HG03469 (cell line): ENCODE measurements around the gene MLIP.
"Not testable (repeated sequence)": the region's sequence is repeated elsewhere in the genome, so short reads cannot be mapped to it uniquely, and the experiment has no call there.

Experiments
- ATAC-seq: cut with Tn5 transposase; IDR thresholded peaks from one replicate; pipeline ENCODE4 v1.9.1; 2021; ENCODE audit warnings: mild to moderate bottlenecking, moderate library complexity, moderate number of reproducible peaks; ENCODE audit not compliant: unreplicated experiment

The MLIP gene, protein sequence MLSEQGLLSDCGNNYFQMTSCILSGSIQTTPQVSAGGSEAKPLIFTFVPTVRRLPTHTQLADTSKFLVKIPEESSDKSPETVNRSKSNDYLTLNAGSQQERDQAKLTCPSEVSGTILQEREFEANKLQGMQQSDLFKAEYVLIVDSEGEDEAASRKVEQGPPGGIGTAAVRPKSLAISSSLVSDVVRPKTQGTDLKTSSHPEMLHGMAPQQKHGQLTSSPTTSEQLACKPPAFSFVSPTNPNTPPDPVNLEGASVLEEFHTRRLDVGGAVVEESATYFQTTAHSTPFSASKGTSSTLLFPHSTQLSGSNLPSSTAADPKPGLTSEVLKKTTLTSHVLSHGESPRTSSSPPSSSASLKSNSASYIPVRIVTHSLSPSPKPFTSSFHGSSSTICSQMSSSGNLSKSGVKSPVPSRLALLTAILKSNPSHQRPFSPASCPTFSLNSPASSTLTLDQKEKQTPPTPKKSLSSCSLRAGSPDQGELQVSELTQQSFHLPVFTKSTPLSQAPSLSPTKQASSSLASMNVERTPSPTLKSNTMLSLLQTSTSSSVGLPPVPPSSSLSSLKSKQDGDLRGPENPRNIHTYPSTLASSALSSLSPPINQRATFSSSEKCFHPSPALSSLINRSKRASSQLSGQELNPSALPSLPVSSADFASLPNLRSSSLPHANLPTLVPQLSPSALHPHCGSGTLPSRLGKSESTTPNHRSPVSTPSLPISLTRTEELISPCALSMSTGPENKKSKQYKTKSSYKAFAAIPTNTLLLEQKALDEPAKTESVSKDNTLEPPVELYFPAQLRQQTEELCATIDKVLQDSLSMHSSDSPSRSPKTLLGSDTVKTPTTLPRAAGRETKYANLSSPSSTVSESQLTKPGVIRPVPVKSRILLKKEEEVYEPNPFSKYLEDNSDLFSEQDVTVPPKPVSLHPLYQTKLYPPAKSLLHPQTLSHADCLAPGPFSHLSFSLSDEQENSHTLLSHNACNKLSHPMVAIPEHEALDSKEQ

GRCh38 chr6:54111341-54112045, at the start of gene MLIP:
Gene MLIP, plus strand, starts transcription at chr6:54111443. Its CDS starts 37 bp downstream, at chr6:54111480.
- no peak for ATAC-seq

DNA sequence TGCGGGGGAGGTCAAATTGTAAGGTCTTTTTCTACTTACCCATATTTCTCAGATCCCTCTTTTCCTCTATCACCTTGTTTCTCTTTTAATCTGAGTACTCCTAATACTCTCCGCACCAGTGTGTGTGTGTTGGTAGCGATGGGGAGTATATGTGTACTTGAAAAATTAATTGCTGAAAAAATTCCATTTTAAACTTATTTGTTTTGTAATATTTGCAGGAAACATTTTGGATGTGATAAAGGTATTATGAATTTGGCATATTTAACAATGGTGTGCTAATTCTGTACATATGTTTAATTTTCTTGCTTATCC, 48.1 kb upstream of the MLIP start:
- ATAC-seq = no peak

GRCh38 chr6:54068694-54069093, 42.5 kb upstream of the MLIP start:
- no peak for ATAC-seq

GRCh38 chr6:54070025-54070424, 41.2 kb upstream of the MLIP start:
- no peak for ATAC-seq

DNA sequence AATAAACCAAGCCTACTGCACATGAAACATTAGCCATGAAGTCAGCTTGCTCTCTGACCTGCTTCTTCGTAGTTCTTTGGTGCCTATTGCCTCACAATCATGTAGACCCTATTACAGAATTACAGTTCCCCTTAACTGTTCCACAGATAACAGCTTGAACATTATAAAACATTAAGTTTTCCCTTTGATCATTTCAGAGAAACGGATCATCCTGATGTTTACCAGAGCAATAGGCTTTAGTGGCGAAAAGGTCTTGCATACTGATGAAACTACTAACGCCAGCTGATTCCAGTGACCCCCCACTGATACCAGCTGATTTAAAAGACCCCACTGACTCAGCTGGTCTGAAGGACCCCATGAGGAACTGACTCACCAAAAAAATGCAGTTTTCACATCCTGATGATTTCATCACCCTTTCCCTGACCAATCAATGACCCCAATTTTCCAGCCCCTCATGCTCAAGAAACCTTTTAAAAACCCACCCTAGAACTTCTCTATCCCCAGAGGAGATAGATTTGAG, 39.4 kb upstream of the MLIP start:
- ATAC-seq = no peak

DNA sequence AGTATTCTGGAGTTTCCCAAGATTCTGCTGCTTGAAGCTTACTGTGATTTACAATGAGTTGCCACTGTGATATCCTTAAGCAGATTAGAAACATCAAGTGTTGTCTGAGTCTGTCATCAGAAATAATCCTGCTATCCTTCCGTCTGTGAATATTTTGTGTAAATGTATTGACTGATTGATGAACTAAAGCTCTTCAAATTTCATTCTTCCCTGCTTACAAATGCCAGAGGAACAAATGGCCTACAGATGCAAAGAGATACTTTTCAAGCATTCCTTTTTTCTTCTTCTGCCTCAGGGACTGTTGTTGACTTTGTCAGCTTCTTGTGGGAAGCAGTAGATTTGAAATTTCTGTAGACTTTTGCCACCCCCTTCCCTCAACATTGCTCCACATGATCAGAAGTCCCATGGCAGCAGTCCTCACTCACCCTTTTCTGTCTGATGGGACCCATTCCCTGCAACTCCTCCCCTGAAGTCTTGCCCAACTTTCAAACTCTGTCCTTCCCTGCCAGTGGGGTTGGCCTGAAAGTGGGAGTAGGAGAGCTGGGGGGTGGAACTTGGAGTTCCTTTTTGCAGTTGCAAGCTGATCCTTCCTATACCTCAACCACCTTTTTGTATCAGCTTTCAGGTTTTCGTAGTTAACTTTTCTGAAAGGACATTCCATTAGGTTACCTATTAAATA, 38.5 kb upstream of the MLIP start:
- ATAC-seq = no peak

DNA sequence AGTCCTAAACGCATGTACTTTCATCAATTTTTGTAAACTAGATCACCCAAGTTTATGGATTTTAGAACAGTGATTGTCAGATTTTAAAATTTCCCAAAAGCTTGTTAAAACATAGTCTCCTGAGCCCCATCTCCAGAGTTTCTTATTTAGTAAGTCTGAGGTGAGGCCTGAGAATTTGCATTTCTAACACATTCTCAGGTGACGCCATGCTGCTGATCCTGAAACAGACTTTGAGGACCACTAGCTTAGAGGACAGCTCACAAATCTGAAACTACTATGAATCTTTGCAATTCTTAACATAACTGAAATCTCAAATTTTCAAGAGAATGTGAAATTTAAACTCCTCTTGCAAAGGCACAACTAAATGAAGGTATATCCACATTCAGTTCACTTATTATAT, 37.8 kb upstream of the MLIP start:
- no peak for ATAC-seq

GRCh38 chr6:54074109-54074508, 37.1 kb upstream of the MLIP start:
- no peak for ATAC-seq

- ATAC-seq = no peak
Observed at GRCh38 chr6:54074578-54075195, 36.6 kb upstream of the MLIP start.

GRCh38 chr6:54076159-54076789, 35.0 kb upstream of the MLIP start:
- ATAC-seq = no peak

DNA sequence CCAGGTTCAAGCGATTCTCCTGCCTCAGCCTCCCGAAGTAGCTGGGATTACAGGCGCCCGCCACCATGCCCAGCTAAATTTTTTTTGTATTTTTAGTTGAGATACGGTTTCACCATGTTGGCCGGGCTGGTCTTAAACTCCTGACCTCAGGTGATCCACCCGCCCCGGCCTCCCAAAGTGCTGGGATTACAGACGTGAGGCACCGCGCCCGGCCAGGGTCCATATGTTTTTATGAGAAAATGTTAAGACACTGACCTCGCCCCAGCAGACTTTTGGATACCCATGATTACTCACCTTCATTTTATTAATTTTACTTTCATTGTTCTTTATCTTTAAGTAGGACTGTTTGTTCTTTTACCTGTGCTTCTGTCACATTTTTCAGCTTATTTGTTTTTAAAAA, 29.7 kb upstream of the MLIP start:
- ATAC-seq = not testable (repeated sequence)

- no peak for ATAC-seq
Observed at GRCh38 chr6:54083287-54083686, 28.0 kb upstream of the MLIP start.

GRCh38 chr6:54084231-54084630, 27.0 kb upstream of the MLIP start:
- ATAC-seq = no peak

- ATAC-seq = no peak
Observed at GRCh38 chr6:54085047-54085446, 26.2 kb upstream of the MLIP start.

GRCh38 chr6:54085541-54085940, 25.7 kb upstream of the MLIP start:
- no peak for ATAC-seq

DNA sequence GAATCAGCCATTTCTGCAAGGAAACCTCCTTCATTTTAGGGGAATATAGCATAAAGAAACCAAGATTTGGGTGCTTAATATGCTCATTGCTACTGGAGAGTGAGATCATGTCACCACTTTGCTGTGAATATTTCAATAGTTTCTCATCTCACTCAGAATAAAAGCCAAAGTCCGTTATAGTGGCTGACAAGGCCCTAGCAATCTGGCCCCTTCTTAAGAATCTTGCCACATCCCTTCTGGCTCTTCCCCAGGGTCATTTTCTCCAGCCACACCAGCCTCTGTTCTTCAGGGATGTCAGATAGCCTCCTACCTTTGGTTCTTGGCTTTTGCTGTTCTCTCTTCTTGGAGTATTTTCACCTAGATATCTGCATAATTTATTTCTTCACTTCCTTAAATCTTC, 24.8 kb upstream of the MLIP start:
- ATAC-seq = no peak

DNA sequence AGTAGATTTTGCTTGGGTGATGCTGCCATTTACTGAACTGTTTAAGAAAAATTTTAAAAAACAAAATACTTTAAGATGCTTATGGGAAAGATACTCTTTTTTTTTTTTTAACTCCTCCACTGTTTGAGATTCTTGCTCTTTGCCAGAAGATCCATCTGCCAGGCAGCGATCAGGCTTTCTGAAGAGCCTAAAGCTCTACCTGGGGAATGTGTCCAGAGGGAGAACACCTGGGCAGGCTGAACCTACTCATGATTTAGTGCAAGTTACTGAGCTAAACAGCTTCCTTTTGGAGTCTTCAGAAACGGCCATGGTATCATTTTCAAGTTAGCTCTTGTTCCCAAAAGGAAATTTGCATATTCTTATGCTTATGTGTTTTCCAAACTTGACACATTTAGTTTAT, 23.5 kb upstream of the MLIP start:
- no peak for ATAC-seq

DNA sequence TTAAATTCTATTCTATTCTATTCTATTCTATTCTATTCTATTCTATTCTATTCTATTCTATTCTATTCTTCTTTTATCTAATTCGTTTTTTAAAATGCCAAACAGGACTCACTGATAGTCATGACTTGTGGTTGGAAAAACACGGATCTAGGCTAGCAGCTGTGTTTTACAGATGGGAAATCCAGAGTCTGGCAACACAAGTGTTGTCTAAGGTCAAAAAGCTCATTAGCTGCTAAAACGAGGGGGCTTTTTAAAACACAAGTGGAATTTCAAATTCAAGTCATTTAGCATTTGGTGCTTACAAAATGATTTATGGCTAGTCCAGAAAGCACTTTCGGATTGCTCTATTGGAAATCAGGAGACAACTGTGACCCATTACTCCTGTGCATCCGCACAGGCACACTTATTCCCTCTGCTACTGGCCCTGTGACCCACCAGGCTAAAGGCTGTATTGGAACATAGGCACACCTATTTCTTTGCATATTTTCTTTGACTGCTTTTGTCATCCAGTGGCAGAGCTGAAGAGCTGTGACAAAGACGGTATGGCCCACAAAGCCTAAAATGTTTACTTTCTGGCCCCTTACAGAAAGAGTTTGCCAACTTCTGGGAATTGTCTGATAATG, 17.8 kb upstream of the MLIP start:
- ATAC-seq = no peak

DNA sequence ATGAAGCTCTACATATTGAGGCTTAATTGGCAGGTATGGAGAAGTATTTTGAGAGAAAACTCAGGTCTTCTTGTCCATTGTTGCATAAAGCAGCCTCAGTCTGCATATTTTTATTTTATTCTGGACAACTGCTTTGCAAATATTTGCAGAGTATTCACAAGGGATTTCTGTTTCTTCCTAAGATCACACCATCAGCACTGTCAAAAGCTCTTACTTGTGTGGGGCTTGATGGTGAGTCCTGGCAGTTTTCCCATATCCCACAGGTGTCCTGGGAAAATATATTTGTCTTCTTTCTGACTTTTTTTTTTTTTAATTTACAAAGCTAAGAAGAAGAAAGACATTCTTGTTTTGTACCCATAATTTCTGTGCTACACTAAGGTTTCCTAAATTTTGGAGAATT, 16.9 kb upstream of the MLIP start:
- ATAC-seq = no peak
